ENCODE data around the gene NTF3. TPM values are rescaled to one million over a fixed set of nuclear protein-coding genes. Genes with fewer than 3 reads are reported as not detected.

The NTF3 gene
- total RNA-seq, 1 donor from 2014 or later: 0.46 TPM

- peak; percentile 15 for DNase-seq (ENCODE audit: low spot score)
Measured at GRCh38 chr12:5456906-5457305, 25.0 kb downstream of the NTF3 start.

- no peak for DNase-seq (ENCODE audit: low spot score)
Measured at GRCh38 chr12:5458229-5459050, 26.5 kb downstream of the NTF3 start.

- no peak for DNase-seq (ENCODE audit: low spot score)
Measured at GRCh38 chr12:5459051-5459782, 27.3 kb downstream of the NTF3 start.

- DNase-seq (ENCODE audit: low spot score): no peak
Measured at GRCh38 chr12:5460817-5461216, 28.9 kb downstream of the NTF3 start.

- DNase-seq (ENCODE audit: low spot score): no peak
Measured at GRCh38 chr12:5461966-5462365, 30.1 kb downstream of the NTF3 start.

- DNase-seq (ENCODE audit: low spot score): no peak
Measured at GRCh38 chr12:5464096-5464495, 32.2 kb downstream of the NTF3 start.

GRCh38 chr12:5465384-5465783 is 33.5 kb downstream of the NTF3 start:
- DNase-seq (ENCODE audit: low spot score): no peak

- DNase-seq (ENCODE audit: low spot score): no peak
Measured at GRCh38 chr12:5466521-5466960, 34.6 kb downstream of the NTF3 start.

GRCh38 chr12:5467931-5468330 is 36.0 kb downstream of the NTF3 start:
- DNase-seq (ENCODE audit: low spot score): no peak

GRCh38 chr12:5470221-5470620 is 38.3 kb downstream of the NTF3 start:
- no peak for DNase-seq (ENCODE audit: low spot score)

GRCh38 chr12:5470703-5471102 is 38.8 kb downstream of the NTF3 start:
- DNase-seq (ENCODE audit: low spot score): no peak

- no peak for DNase-seq (ENCODE audit: low spot score)
Measured at GRCh38 chr12:5473076-5473782, 41.3 kb downstream of the NTF3 start.

GRCh38 chr12:5473783-5474116 is 41.8 kb downstream of the NTF3 start:
- no peak for DNase-seq (ENCODE audit: low spot score)

- no peak for DNase-seq (ENCODE audit: low spot score)
Measured at GRCh38 chr12:5476356-5476755, 44.4 kb downstream of the NTF3 start.

- DNase-seq (ENCODE audit: low spot score): no peak
Measured at GRCh38 chr12:5478081-5478706, 46.3 kb downstream of the NTF3 start.

- no peak for DNase-seq (ENCODE audit: low spot score)
Measured at GRCh38 chr12:5479761-5480160, 47.9 kb downstream of the NTF3 start.

- no peak for DNase-seq (ENCODE audit: low spot score)
Measured at GRCh38 chr12:5480218-5480937, 48.5 kb downstream of the NTF3 start.

GRCh38 chr12:5480938-5481303 is 49.0 kb downstream of the NTF3 start:
- no peak for DNase-seq (ENCODE audit: low spot score)

GRCh38 chr12:5481645-5482044 is 49.7 kb downstream of the NTF3 start:
- DNase-seq (ENCODE audit: low spot score): no peak

GRCh38 chr12:5484426-5484825 is 52.5 kb downstream of the NTF3 start:
- DNase-seq (ENCODE audit: low spot score): no peak

GRCh38 chr12:5485454-5485853 is 53.5 kb downstream of the NTF3 start:
- DNase-seq (ENCODE audit: low spot score): no peak

- DNase-seq (ENCODE audit: low spot score): no peak
Measured at GRCh38 chr12:5487076-5487475, 55.2 kb downstream of the NTF3 start.
